NB4 (cell line): ENCODE data around the gene TNS4.

Source experiments
- DNase-seq: peaks from one replicate; pipeline ENCODE4 v3.0.0; 2010; ENCODE audit warnings: low read depth
- H3K4me3 ChIP-seq: one replicate; pipeline ENCODE4 v1.5.1; 2011; ENCODE audit warnings: mild to moderate bottlenecking, low read depth, low read length, moderate library complexity
- MYC ChIP-seq: IDR thresholded peaks from 2 replicates; pipeline ENCODE4 v1.6.1; 2011; ENCODE audit warnings: low read depth, low read length
- POLR2A ChIP-seq: IDR thresholded peaks from 2 replicates; pipeline ENCODE4 v1.6.1; 2011; ENCODE audit warnings: mild to moderate bottlenecking; ENCODE audit not compliant: insufficient read length; ENCODE audit errors: extremely low read depth
- TF ChIP-seq, protein P1 (sequence below): IDR thresholded peaks from one replicate; pipeline ENCODE4 v1.5.1; 2012; ENCODE audit warnings: low read depth, low read length
- TF ChIP-seq, protein P2 (sequence below): IDR thresholded peaks from 2 replicates; pipeline ENCODE4 v1.6.1; 2011; ENCODE audit warnings: low read depth, low read length

The TNS4 gene

GRCh38 chr17:40459636-40460603, 41.5 kb downstream of the TNS4 start:
- no peak overlapping the region for H3K4me3 ChIP-seq
- TF ChIP-seq POLR2A (no peak), MYC (no peak)
- TF ChIP-seq, protein P1, sequence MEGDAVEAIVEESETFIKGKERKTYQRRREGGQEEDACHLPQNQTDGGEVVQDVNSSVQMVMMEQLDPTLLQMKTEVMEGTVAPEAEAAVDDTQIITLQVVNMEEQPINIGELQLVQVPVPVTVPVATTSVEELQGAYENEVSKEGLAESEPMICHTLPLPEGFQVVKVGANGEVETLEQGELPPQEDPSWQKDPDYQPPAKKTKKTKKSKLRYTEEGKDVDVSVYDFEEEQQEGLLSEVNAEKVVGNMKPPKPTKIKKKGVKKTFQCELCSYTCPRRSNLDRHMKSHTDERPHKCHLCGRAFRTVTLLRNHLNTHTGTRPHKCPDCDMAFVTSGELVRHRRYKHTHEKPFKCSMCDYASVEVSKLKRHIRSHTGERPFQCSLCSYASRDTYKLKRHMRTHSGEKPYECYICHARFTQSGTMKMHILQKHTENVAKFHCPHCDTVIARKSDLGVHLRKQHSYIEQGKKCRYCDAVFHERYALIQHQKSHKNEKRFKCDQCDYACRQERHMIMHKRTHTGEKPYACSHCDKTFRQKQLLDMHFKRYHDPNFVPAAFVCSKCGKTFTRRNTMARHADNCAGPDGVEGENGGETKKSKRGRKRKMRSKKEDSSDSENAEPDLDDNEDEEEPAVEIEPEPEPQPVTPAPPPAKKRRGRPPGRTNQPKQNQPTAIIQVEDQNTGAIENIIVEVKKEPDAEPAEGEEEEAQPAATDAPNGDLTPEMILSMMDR, result no peak
- TF ChIP-seq, protein P2, sequence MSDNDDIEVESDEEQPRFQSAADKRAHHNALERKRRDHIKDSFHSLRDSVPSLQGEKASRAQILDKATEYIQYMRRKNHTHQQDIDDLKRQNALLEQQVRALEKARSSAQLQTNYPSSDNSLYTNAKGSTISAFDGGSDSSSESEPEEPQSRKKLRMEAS, result no peak
- DNase-seq, result no peak

DNA sequence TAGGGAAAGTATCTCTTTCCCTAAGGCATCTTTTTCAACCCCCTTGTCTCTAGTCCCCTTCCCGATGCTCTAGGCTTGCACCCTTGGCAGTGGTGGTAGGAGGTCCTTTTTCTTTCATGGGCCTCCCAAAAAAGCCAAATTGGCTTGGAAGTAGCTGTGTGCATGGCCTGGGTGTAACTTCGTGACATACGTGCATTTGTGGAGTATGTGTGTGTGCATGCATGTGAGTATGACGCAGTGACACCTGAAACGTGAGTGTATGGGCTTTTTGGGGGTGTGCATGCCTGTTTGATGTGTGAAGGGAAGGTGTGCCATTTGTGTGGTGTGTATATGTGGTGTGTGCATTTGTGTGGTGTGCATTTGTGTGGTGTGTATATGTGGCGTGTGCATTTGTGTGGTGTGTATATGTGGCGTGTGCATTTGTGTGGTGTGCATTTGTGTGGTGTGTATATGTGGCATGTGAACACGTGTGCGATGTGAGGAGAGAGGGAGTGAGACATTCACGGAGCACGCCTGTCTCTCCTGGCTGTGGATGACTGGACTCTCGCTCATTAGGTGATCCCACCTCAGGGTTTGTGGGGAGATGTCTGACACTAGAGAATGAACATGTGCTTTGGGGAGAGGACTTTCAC, 42.5 kb downstream of the TNS4 start:
- no peak overlapping the region for H3K4me3 ChIP-seq
- no peak for DNase-seq
- no peak for TF ChIP-seq POLR2A
- TF ChIP-seq, protein P2, result no peak
- TF ChIP-seq, protein P1, result no peak
- TF ChIP-seq MYC, result no peak

DNA sequence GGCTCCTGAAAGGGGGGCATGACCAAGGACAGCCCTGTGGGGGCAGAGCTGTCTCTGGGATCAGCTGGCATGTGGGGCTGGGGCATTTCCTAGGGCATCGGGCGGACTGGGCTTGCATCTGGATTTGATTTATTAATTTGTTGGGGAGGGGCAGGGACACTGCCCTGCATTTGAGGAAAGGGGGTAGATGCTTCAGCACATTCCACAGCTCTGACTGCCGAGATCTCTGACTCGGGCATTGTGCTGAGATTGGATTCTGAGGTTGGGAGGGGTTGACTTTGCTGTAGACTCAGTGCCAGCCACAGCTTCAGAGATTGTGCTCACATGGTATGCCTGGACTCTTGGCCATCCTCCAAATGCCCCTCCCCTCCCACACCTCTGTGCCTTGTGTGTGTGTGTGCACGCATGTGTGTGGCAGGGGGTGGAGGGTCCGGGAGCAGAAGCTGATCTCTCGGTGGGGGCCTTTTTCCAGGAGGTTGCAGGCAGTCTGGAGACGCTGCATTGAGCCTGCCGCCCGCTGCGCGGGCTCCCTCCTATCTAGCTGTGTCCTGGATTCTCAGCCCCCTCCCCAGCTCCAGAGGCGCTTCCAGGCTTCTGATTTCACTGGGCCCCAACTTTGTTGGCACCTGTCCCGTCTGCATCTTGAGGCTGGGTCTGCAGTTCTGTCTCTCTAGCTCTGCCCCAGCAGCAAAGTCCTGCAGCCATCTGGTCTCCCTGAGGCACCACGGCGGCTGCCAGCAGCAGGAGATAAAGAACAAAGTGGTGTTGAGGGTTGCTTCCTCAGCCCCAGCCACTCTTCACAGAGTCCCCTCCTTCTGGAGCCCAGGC, 43.2 kb downstream of the TNS4 start:
- TF ChIP-seq MYC, result no peak
- TF ChIP-seq POLR2A, result no peak
- TF ChIP-seq, protein P1, result no peak
- TF ChIP-seq, protein P2, result no peak
- DNase-seq, result no peak
- no peak overlapping the region for H3K4me3 ChIP-seq

- no peak for DNase-seq
- H3K4me3 ChIP-seq, result no peak overlapping the region
- no peak for TF ChIP-seq POLR2A
- TF ChIP-seq, protein P2, result no peak
- TF ChIP-seq MYC, result no peak
- TF ChIP-seq, protein P1, result no peak
Observed at GRCh38 chr17:40457369-40457768, 44.1 kb downstream of the TNS4 start.

DNA sequence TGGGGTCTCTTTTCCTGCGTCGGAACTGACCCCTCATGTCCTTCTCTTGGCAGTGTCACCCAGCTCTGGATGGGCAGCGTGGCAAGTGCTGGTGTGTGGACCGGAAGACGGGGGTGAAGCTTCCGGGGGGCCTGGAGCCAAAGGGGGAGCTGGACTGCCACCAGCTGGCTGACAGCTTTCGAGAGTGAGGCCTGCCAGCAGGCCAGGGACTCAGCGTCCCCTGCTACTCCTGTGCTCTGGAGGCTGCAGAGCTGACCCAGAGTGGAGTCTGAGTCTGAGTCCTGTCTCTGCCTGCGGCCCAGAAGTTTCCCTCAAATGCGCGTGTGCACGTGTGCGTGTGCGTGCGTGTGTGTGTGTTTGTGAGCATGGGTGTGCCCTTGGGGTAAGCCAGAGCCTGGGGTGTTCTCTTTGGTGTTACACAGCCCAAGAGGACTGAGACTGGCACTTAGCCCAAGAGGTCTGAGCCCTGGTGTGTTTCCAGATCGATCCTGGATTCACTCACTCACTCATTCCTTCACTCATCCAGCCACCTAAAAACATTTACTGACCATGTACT, 44.9 kb downstream of the TNS4 start:
- no peak overlapping the region for H3K4me3 ChIP-seq
- no peak for DNase-seq
- no peak for TF ChIP-seq MYC
- no peak for TF ChIP-seq POLR2A
- TF ChIP-seq, protein P2, result no peak
- TF ChIP-seq, protein P1, result no peak
